Panc1 (cell line): ENCODE data around the gene CDH13.

Experiments used
- CTCF ChIP-seq: fragments of 450-650 bp; IDR thresholded peaks from 2 replicates; pipeline ENCODE4 v1.5.1; 2017; ENCODE audit warnings: mild to moderate bottlenecking
- POLR2AphosphoS5 ChIP-seq: IDR thresholded peaks from 2 replicates; pipeline ENCODE4 v1.6.1; 2012; ENCODE audit warnings: mild to moderate bottlenecking, low read depth, low read length, moderate library complexity
- SIN3A ChIP-seq: IDR thresholded peaks from 2 replicates; pipeline ENCODE4 v1.6.1; 2012; ENCODE audit warnings: low read depth, mild to moderate bottlenecking, low read length, moderate library complexity, borderline replicate concordance; ENCODE audit not compliant: insufficient read depth
- TF ChIP-seq, protein P1 (sequence below), 2 experiments: IDR thresholded peaks; 2 replicates each; pipeline ENCODE4 v1.6.1; 2011 to 2012; ENCODE audit warnings: low read depth in 2 of 2, control low read depth in 1 of 2, low read length in 1 of 2, mild to moderate bottlenecking in 1 of 2, moderate library complexity in 1 of 2; ENCODE audit not compliant: insufficient read depth in 1 of 2

DNA sequence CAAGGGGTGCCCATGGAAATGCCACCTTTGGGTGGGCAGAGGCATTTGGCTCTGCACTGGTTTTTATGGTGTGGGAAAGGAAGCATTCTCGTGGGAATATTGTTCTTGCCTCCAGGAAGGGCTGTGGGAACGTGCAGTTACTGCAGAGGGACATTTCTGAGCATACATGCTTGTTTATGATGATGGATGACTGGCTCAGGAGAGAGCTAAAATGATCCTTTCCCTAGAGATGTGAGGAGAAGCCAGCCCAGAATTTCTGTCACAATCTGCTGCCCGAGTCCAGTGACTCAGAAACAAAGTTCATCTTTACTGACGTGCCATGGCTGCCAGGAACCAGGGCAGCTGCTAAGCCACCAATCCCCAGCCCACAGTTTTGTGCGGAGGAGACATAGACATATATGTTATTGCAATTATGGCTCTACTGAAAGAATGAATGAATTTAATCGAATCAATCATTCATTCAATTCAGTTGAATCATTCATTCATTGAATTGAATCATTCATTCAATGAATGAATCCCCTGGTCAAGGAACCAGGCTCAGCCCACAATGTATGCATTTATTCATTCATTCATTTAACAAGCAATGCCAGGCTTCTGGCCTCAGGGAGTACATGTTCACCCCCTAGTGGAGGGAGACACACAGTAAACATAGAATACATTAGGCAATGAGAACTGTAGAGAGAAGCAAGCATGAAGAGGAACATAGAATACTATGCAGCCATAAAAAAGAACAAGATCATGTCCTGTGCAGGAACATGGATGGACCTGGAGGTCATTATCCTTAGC is 766.6 kb downstream of the CDH13 start:
- no peak for TF ChIP-seq CTCF
- TF ChIP-seq POLR2AphosphoS5: no peak
- no peak for TF ChIP-seq SIN3A
- TF ChIP-seq, protein P1, sequence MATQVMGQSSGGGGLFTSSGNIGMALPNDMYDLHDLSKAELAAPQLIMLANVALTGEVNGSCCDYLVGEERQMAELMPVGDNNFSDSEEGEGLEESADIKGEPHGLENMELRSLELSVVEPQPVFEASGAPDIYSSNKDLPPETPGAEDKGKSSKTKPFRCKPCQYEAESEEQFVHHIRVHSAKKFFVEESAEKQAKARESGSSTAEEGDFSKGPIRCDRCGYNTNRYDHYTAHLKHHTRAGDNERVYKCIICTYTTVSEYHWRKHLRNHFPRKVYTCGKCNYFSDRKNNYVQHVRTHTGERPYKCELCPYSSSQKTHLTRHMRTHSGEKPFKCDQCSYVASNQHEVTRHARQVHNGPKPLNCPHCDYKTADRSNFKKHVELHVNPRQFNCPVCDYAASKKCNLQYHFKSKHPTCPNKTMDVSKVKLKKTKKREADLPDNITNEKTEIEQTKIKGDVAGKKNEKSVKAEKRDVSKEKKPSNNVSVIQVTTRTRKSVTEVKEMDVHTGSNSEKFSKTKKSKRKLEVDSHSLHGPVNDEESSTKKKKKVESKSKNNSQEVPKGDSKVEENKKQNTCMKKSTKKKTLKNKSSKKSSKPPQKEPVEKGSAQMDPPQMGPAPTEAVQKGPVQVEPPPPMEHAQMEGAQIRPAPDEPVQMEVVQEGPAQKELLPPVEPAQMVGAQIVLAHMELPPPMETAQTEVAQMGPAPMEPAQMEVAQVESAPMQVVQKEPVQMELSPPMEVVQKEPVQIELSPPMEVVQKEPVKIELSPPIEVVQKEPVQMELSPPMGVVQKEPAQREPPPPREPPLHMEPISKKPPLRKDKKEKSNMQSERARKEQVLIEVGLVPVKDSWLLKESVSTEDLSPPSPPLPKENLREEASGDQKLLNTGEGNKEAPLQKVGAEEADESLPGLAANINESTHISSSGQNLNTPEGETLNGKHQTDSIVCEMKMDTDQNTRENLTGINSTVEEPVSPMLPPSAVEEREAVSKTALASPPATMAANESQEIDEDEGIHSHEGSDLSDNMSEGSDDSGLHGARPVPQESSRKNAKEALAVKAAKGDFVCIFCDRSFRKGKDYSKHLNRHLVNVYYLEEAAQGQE (IDR thresholded peaks at IDR 0.05; ENCODE audit: insufficient read depth in 1 of 2, low read depth in 2 of 2, low read length in 1 of 2): no peak
